Effector memory CD8-positive, alpha-beta T cell (primary cell): ENCODE measurements around the gene CNR2.
A peak's percentile ranks its signal among the peaks of the same experiment; 100 is the strongest.
"Not testable (repeated sequence)": the region's sequence is repeated elsewhere in the genome, so short reads cannot be mapped to it uniquely, and the experiment has no call there.

Experiments
- ATAC-seq: fragments of 150-1000 bp; cut with Tn5 transposase; replicated peaks from 2 replicates; pipeline ENCODE4 v1.10.0; 2021; ENCODE audit warnings: mild to moderate bottlenecking, moderate library complexity
- DNase-seq, 3 experiments: peaks; one replicate each; pipeline ENCODE4 v3.0.0; 2021
- H3K27ac Mint-ChIP-seq, 2 donors: one replicate each; pipeline ENCODE4 v1.8.0; 2022; ENCODE audit warnings: mild to moderate bottlenecking in 2 of 2, mixed read lengths in 2 of 2, moderate library complexity in 2 of 2
- H3K27me3 Mint-ChIP-seq, 2 donors: one replicate each; pipeline ENCODE4 v1.8.0; 2022; ENCODE audit warnings: mixed read lengths in 2 of 2
- H3K36me3 Mint-ChIP-seq: one replicate; pipeline ENCODE4 v1.8.0; 2022; ENCODE audit warnings: mild to moderate bottlenecking, moderate library complexity, mixed read lengths; ENCODE audit not compliant: insufficient read depth
- H3K4me1 Mint-ChIP-seq, 2 donors: one replicate each; pipeline ENCODE4 v1.8.0; 2022; ENCODE audit warnings: low read depth in 2 of 2, mixed read lengths in 2 of 2
- H3K4me3 Mint-ChIP-seq, 2 donors: one replicate each; pipeline ENCODE4 v1.8.0; 2022; ENCODE audit warnings: mild to moderate bottlenecking in 2 of 2, mixed read lengths in 2 of 2, moderate library complexity in 2 of 2
- H3K9me3 Mint-ChIP-seq, 2 donors: one replicate each; pipeline ENCODE4 v1.8.0; 2022; ENCODE audit warnings: mixed read lengths in 2 of 2

CNR2 gene

DNA sequence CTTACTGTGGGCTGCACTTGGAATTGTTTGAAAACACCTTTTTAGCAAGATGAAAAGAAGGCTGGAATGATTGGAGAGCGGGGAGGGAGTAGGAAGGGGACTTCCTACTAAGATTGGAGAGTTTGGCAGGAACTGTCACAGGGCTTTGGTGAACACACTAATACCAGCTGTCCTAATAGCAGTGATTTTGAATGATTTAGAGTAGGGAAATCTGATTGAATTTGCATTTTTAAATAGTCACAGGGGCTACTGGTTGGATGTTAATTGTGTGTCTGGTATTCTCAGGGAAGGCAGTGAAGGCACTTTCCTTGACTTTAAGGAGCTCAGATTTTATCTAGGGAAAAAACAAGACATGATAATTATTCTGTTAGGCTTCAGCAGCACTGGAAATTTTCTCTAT, 85.4 kb downstream of the CNR2 start:
- Mint-ChIP-seq H3K27me3 (no peaks in the 10 kb centered on the region), H3K4me3 (no peak overlapping the region), H3K9me3 (no peaks in the 10 kb centered on the region), H3K36me3 (peaks cover 10% of the 10 kb centered on the region), H3K27ac (no peak overlapping the region), H3K4me1 (peaks cover 5 to 12% of the 10 kb centered on the region in 2 donors)
- DNase-seq, result no peak
- ATAC-seq, result no peak

DNA sequence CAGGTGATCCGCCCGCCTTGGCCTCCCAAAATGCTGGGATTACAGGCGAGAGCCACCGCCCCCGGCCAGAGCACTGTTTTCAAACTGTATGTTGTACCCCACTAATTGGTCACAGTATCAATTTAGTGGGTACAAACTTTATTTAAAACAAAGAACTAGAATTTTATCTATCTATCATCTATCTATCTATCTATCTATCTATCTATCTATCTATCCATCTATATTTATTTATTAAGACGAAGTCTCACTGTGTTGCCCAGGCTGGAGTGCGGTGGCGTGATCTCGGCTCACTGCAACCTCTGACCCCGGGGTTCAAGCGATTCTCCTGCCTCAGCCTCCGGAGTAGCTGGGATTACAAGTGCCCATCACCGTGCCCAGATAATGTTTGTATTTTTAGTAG, 86.6 kb downstream of the CNR2 start:
- Mint-ChIP-seq H3K4me3 (peak overlapping the region; percentile 9 to 95), H3K36me3 (peaks cover 10% of the 10 kb centered on the region), H3K27ac (peak overlapping the region; percentile 51 to 97), H3K4me1 (peaks cover 5 to 12% of the 10 kb centered on the region in 2 donors)
- ATAC-seq, H3K9me3 Mint-ChIP-seq, DNase-seq, H3K27me3 Mint-ChIP-seq: not testable (repeated sequence)

DNA sequence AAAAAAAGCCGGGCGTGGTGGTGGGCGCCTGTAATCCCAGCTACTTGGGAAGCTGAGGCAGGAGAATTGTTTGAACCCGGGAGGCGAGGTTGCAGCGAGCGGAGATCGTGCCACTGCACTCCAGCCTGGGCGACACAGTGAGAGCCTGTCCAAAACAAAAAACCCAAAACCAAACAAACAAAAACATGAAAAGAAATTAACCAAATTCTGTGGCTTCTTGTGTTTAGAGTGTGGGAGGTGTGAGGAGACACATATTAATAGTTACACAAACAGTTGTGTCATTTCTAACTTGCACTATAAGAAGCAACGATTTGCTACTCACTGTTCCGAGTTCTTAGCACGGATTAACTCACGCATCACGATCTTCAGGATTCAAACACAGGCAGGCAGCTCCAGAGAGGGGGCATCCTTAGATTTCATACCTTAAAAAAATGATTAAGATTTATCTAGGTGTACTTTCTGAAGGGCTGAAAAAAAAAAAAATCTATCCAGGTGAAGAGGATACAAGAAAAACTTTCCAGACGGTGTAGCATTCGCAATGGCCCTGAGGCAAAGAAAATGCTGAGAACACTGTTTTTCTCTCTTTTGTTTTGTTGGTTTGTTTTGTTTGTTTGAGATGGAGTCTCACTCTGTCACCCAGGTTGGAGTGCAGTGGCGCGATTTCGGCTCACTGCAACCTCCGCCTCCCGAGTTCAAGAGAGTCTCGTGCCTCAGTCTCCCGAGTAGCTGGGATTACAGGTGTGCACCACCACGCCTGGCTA, 87.2 kb downstream of the CNR2 start:
- ATAC-seq, result peak; percentile 64
- Mint-ChIP-seq H3K27ac (peak overlapping the region; percentile 97), H3K4me1 (peaks cover 5 to 12% of the 10 kb centered on the region in 2 donors), H3K36me3 (peaks cover 10% of the 10 kb centered on the region), H3K27me3 (no peaks in the 10 kb centered on the region), H3K4me3 (peak overlapping the region; percentile 94 to 95), H3K9me3 (no peaks in the 10 kb centered on the region)
- no peak for DNase-seq

DNA sequence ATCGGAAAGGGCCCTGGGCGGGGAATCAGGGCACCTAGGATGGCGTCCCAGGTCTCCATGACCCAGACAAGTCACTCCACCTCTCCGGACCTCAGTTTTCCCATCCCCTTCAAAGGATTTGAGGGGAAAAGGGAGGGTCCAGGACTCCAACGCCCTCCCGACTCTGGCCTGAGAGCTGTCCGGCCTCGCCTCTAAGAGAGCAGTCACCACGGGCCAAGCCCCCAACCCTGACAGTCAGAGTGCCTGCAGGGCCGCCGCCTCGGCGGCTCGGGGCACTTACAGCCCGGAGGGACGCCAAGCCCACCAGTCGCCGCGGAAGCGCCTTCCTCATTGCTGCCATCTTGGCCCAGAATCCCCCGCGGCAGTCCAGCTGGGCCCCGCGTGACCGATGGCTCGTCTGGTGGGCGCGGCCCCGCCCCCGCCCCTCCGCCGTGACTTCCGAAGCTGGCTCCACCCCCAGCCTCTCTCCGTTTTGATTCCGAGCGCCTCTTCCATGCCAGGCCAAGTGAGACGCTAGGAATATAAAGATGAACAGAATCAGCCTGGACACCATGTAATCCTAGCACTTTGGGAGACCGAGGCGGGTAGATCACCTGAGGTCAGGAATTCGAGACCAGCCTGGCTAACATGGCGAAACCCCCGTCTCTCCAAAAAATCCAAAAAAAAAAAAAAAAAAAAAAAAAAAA, 87.9 kb downstream of the CNR2 start, which contains the start of gene HMGCL:
TSS of gene HMGCL (minus strand) at position 354 of the 686 bp plus-strand sequence. CDS start at position 340, 14 bp downstream.
- peak within 1 kb of the TSS; percentile 97 for H3K27ac Mint-ChIP-seq
- DNase-seq (peak; percentile 77 to 79 (median 78)), ATAC-seq (peak; percentile 97)
- H3K36me3 Mint-ChIP-seq, result peaks cover 10% of the 10 kb centered on the region
- H3K27me3 Mint-ChIP-seq, result no peaks in the 10 kb centered on the region
- peaks cover 5 to 12% of the 10 kb centered on the region in 2 donors for H3K4me1 Mint-ChIP-seq
- H3K4me3 Mint-ChIP-seq, result peak within 1 kb of the TSS; percentile 94 to 95
- no peaks in the 10 kb centered on the region for H3K9me3 Mint-ChIP-seq

DNA sequence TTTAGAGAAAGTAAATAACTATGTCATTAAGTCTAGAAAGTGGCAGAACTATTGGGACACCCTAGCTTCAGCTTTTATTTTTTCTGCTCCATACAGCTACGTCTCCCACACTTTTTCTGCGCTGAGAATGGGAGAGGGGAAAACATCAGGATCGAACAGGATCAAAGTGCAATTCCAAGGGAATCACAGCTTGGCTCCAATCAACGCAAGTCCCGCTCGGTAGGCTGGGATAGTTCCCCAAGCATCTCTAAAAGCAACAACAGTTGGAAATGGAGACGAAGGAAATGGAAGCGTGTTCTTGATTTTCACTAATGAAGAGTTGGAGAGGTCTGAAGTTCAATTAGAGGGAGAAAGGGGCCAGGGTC, 88.5 kb downstream of the CNR2 start:
- DNase-seq, result no peak
- ATAC-seq, result peak; percentile 3

DNA sequence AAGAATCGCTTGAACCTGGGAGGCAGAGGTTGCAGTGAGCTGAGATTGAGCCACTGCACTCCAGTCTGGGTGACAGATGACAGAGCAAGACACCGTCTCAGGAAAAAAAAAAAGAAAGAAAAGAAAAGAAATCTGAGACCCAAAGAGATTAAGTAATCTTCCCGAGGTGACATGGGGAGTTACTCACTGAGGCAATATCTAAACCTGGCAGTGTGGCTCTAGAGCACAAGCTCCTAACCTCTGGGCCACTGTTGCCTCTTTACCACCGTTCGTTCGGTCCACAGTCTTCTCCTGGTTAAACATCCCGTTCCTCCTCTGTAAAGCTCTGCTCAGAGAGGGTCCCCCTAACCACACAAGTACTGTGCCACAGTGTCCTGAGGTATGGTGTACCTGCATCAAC, 89.4 kb downstream of the CNR2 start:
- Mint-ChIP-seq H3K9me3 (no peaks in the 10 kb centered on the region), H3K27me3 (no peaks in the 10 kb centered on the region), H3K27ac (peak overlapping the region; percentile 25 to 97), H3K4me1 (peaks cover 5 to 12% of the 10 kb centered on the region in 2 donors), H3K36me3 (peaks cover 10% of the 10 kb centered on the region), H3K4me3 (peak overlapping the region; percentile 59 to 63)
- DNase-seq, result no peak
- no peak for ATAC-seq

More for the DNA sequence above, 88.5 kb downstream of the CNR2 start:
- H3K27me3 Mint-ChIP-seq, result no peaks in the 10 kb centered on the region
- no peaks in the 10 kb centered on the region for H3K9me3 Mint-ChIP-seq
- peaks cover 5 to 12% of the 10 kb centered on the region in 2 donors for H3K4me1 Mint-ChIP-seq
- H3K27ac Mint-ChIP-seq, result peak overlapping the region; percentile 97
- H3K36me3 Mint-ChIP-seq, result peaks cover 10% of the 10 kb centered on the region
- H3K4me3 Mint-ChIP-seq, result peak overlapping the region; percentile 94 to 95
